Upper lobe of left lung (tissue), 4 donors: Measurements from ENCODE around the gene SALL2.

Experiments
- CTCF ChIP-seq, 6 experiments: fragments of 450-650 bp in 4 of 6; fragments of 200-600 bp in 2 of 6; sonication (generic) in 2 of 6; IDR thresholded peaks; one replicate each; pipeline ENCODE4 v1.5.1; 2016 to 2019; ENCODE audit warnings: antibody characterized with exemption in 6 of 6
- POLR2A ChIP-seq, 4 donors: fragments of 450-650 bp; IDR thresholded peaks; one replicate each; pipeline ENCODE4 v1.5.1; 2016 to 2017; ENCODE audit warnings: antibody characterized with exemption in 4 of 4, mild to moderate bottlenecking in 2 of 4
- POLR2AphosphoS5 ChIP-seq, 2 donors: sonication (generic); formaldehyde crosslinking; IDR thresholded peaks; one replicate each; pipeline ENCODE4 v1.5.1; 2017; ENCODE audit warnings: antibody characterized with exemption in 2 of 2

GRCh38 chr14:21537090-21537424 is 10.9 kb upstream of the SALL2 start:
- no peak for TF ChIP-seq POLR2AphosphoS5 (IDR thresholded peaks at IDR 0.05)
- no peak for TF ChIP-seq POLR2A (IDR thresholded peaks at IDR 0.05)
- no peak for TF ChIP-seq CTCF (IDR thresholded peaks at IDR 0.05)
